ENCODE measurements around the gene PJA1.

DNA sequence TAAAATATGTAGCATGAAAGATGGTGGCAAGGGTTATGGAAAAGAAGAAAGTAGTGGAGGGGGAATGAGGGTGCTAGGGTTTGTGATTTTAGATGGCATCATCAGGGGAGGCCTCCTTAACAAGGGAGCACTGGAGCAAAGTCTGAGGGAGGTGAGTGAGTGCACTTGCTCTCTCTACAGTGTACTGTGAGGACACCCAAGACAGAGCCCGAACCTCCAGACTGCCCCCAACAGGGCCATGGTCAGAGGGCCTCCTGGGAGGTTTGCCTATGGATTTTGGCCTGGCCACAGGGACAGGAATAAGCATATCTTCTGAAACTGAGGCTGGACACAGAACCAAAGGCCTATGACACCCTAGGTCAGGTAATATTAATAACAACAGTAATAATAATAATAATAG, 21.4 kb upstream of the PJA1 start:
- TF ChIP-seq, protein P1, sequence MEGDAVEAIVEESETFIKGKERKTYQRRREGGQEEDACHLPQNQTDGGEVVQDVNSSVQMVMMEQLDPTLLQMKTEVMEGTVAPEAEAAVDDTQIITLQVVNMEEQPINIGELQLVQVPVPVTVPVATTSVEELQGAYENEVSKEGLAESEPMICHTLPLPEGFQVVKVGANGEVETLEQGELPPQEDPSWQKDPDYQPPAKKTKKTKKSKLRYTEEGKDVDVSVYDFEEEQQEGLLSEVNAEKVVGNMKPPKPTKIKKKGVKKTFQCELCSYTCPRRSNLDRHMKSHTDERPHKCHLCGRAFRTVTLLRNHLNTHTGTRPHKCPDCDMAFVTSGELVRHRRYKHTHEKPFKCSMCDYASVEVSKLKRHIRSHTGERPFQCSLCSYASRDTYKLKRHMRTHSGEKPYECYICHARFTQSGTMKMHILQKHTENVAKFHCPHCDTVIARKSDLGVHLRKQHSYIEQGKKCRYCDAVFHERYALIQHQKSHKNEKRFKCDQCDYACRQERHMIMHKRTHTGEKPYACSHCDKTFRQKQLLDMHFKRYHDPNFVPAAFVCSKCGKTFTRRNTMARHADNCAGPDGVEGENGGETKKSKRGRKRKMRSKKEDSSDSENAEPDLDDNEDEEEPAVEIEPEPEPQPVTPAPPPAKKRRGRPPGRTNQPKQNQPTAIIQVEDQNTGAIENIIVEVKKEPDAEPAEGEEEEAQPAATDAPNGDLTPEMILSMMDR (IDR thresholded peaks at IDR 0.05) = no peak
- no peak for TF ChIP-seq POLR2AphosphoS5 (IDR thresholded peaks at IDR 0.05)

Measured in prostate gland (tissue), 2 donors.